Measurements from ENCODE around the gene ITPRIPL2. TPM values are rescaled to one million over a fixed set of nuclear protein-coding genes. Genes with fewer than 3 reads are reported as not detected.

Gene ITPRIPL2
- total RNA-seq = 100 to 1,000 TPM in 1 of 9 donors, 10 to 100 TPM in 8; 11.1 to 121 (median 57.1) TPM
- 10 to 100 TPM in 1 of 3 donors, 1 to 10 TPM in 2; 7.7 to 15.5 (median 8.9) TPM for polyA plus RNA-seq
- long read RNA-seq, donor 1, full-length matches to known transcripts = 26 of 26 reads
- long read RNA-seq, donor 1, partial matches to known transcripts = 0 of 26 reads
- long read RNA-seq, donor 1, other reads (novel, unspliced or antisense) = 0 of 26 reads
- long read RNA-seq, donor 2, full-length matches to known transcripts = 36 of 36 reads
- long read RNA-seq, donor 2, partial matches to known transcripts = 0 of 36 reads
- long read RNA-seq, donor 2, other reads (novel, unspliced or antisense) = 0 of 36 reads
- long read RNA-seq, donor 3, full-length matches to known transcripts = 30 of 30 reads
- long read RNA-seq, donor 3, partial matches to known transcripts = 0 of 30 reads
- long read RNA-seq, donor 3, other reads (novel, unspliced or antisense) = 0 of 30 reads
- long read RNA-seq, donor 4, full-length matches to known transcripts = 12 of 12 reads
- long read RNA-seq, donor 4, partial matches to known transcripts = 0 of 12 reads
- long read RNA-seq, donor 4, other reads (novel, unspliced or antisense) = 0 of 12 reads
- long read RNA-seq, donor 5, full-length matches to known transcripts = 11 of 11 reads
- long read RNA-seq, donor 5, partial matches to known transcripts = 0 of 11 reads
- long read RNA-seq, donor 5, other reads (novel, unspliced or antisense) = 0 of 11 reads
- long read RNA-seq, donor 6, full-length matches to known transcripts = 7 of 7 reads
- long read RNA-seq, donor 6, partial matches to known transcripts = 0 of 7 reads
- long read RNA-seq, donor 6, other reads (novel, unspliced or antisense) = 0 of 7 reads
- long read RNA-seq, donor 7, full-length matches to known transcripts = 18 of 18 reads
- long read RNA-seq, donor 7, partial matches to known transcripts = 0 of 18 reads
- long read RNA-seq, donor 7, other reads (novel, unspliced or antisense) = 0 of 18 reads
- long read RNA-seq, donor 8, full-length matches to known transcripts = 49 of 49 reads
- long read RNA-seq, donor 8, partial matches to known transcripts = 0 of 49 reads
- long read RNA-seq, donor 8, other reads (novel, unspliced or antisense) = 0 of 49 reads
- long read RNA-seq, donor 9, full-length matches to known transcripts = 35 of 35 reads
- long read RNA-seq, donor 9, partial matches to known transcripts = 0 of 35 reads
- long read RNA-seq, donor 9, other reads (novel, unspliced or antisense) = 0 of 35 reads
- long read RNA-seq, donor 10, full-length matches to known transcripts = 24 of 24 reads
- long read RNA-seq, donor 10, partial matches to known transcripts = 0 of 24 reads
- long read RNA-seq, donor 10, other reads (novel, unspliced or antisense) = 0 of 24 reads

GRCh38 chr16:19113577-19114358, at the start of gene ITPRIPL2:
Gene ITPRIPL2 (plus strand): TSS chr16:19113964. CDS start chr16:19114462, 498 bp downstream.
- Histone ChIP-seq H3K4me3 (peak within 1 kb of the TSS in 3 of 4 donors; percentile 16 to 89 (median 58)), H3K36me3 (replicated peaks in 1 of 2) (peaks cover 0 to 11% of the 10 kb centered on the region in 2 donors), H3K27me3 (no peaks in the 10 kb centered on the region), H3K9me3 (replicated peaks in 1 of 3) (no peaks in the 10 kb centered on the region), H3K4me1 (replicated peaks in 1 of 2) (peaks cover 39 to 44% of the 10 kb centered on the region in 2 donors), H3K27ac (peak within 1 kb of the TSS; percentile 82 to 99 (median 95))
- intact Hi-C loops (cut with DNase I) = no loop called here
- WGBS, 4 donors = 0 to 2% (median 1%) methylated on average over 6 to 74 of the region's 74 CpGs
- peak; percentile 50 to 88 for TF ChIP-seq POLR2A (IDR thresholded peaks at IDR 0.05)
- TF ChIP-seq, protein P1, sequence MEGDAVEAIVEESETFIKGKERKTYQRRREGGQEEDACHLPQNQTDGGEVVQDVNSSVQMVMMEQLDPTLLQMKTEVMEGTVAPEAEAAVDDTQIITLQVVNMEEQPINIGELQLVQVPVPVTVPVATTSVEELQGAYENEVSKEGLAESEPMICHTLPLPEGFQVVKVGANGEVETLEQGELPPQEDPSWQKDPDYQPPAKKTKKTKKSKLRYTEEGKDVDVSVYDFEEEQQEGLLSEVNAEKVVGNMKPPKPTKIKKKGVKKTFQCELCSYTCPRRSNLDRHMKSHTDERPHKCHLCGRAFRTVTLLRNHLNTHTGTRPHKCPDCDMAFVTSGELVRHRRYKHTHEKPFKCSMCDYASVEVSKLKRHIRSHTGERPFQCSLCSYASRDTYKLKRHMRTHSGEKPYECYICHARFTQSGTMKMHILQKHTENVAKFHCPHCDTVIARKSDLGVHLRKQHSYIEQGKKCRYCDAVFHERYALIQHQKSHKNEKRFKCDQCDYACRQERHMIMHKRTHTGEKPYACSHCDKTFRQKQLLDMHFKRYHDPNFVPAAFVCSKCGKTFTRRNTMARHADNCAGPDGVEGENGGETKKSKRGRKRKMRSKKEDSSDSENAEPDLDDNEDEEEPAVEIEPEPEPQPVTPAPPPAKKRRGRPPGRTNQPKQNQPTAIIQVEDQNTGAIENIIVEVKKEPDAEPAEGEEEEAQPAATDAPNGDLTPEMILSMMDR (IDR thresholded peaks at IDR 0.05) = peak in 2 of 6 experiments; percentile 25 to 30
- peak; percentile 84 to 95 (median 93) for DNase-seq

GRCh38 chr16:19066988-19067348, 46.8 kb upstream of the ITPRIPL2 start:
- no peaks in the 10 kb centered on the region for H3K9me3 ChIP-seq (replicated peaks in 1 of 3)
- no peaks in the 10 kb centered on the region for H3K27me3 ChIP-seq
- H3K4me1 ChIP-seq (replicated peaks in 1 of 2) = peaks cover 13 to 15% of the 10 kb centered on the region in 2 donors
- no peaks in the 10 kb centered on the region for H3K36me3 ChIP-seq (replicated peaks in 1 of 2)
- intact Hi-C loops (cut with DNase I) = no loop called here
- H3K4me3 ChIP-seq = peak overlapping the region in 2 of 4 donors; percentile 85 to 88
- no peak for TF ChIP-seq POLR2A (IDR thresholded peaks at IDR 0.05)
- H3K27ac ChIP-seq = peak overlapping the region; percentile 99
- DNase-seq = peak in 1 of 7 donors; percentile 63
- 49 to 58% (median 56%) methylated on average over 9 of the region's 9 CpGs for WGBS, 4 donors

GRCh38 chr16:19067349-19068236, 46.2 kb upstream of the ITPRIPL2 start, which contains the start of gene COQ7:
Gene COQ7 (plus strand): TSS chr16:19067614. CDS start chr16:19067665, 51 bp downstream.
- Histone ChIP-seq H3K9me3 (replicated peaks in 1 of 3) (no peaks in the 10 kb centered on the region), H3K27me3 (no peaks in the 10 kb centered on the region), H3K4me3 (peak within 1 kb of the TSS; percentile 79 to 88 (median 82)), H3K36me3 (replicated peaks in 1 of 2) (peaks cover 0 to 4% of the 10 kb centered on the region in 2 donors), H3K27ac (peak within 1 kb of the TSS; percentile 99), H3K4me1 (replicated peaks in 1 of 2) (peaks cover 13 to 15% of the 10 kb centered on the region in 2 donors)
- 0 to 1% (median 0%) methylated on average over 16 to 68 of the region's 68 CpGs for WGBS, 4 donors
- intact Hi-C loops (cut with DNase I) = no loop called here
- TF ChIP-seq, protein P1 (IDR thresholded peaks at IDR 0.05) = peak in 1 of 6 experiments; percentile 12
- TF ChIP-seq POLR2A (IDR thresholded peaks at IDR 0.05) = peak; percentile 36 to 70
- peak; percentile 98 to 99 (median 99) for DNase-seq
